ENCODE data around the gene NPHS1. TPM values are rescaled to one million over a fixed set of nuclear protein-coding genes. Genes with fewer than 3 reads are reported as not detected.
A peak's percentile ranks its signal among the peaks of the same experiment; 100 is the strongest.
"Not testable (repeated sequence)": the region's sequence is repeated elsewhere in the genome, so short reads cannot be mapped to it uniquely, and the experiment has no call there.

NPHS1 gene
- total RNA-seq, 1 experiment from 2014 or later: not detected

GRCh38 chr19:35812220-35813042, 39.9 kb downstream of the NPHS1 start, which contains the start of gene PRODH2:
Gene PRODH2 (minus strand): TSS chr19:35812845. CDS start chr19:35812805, 40 bp downstream.
- no peak for DNase-seq (ENCODE audit: low spot score)

GRCh38 chr19:35811317-35812219, 40.7 kb downstream of the NPHS1 start:
- DNase-seq (ENCODE audit: low spot score): no peak

- DNase-seq (ENCODE audit: low spot score): no peak
These were observed 44.7 kb downstream of the NPHS1 start for GRCh38 chr19:35807633-35808032.

- DNase-seq (ENCODE audit: low spot score): no peak
These were observed 45.7 kb downstream of the NPHS1 start for GRCh38 chr19:35806597-35806996.

- DNase-seq (ENCODE audit: low spot score): no peak
These were observed 46.7 kb downstream of the NPHS1 start for GRCh38 chr19:35805526-35806102.

GRCh38 chr19:35801828-35802227, 50.5 kb downstream of the NPHS1 start:
- no peak for DNase-seq (ENCODE audit: low spot score)

GRCh38 chr19:35797663-35798062, 54.6 kb downstream of the NPHS1 start:
- DNase-seq (ENCODE audit: low spot score): no peak

GRCh38 chr19:35796645-35797542, 55.4 kb downstream of the NPHS1 start:
- no peak for DNase-seq (ENCODE audit: low spot score)

- DNase-seq (ENCODE audit: low spot score): not testable (repeated sequence)
These were observed 56.7 kb downstream of the NPHS1 start for GRCh38 chr19:35795564-35795963.

GRCh38 chr19:35793381-35794165, 58.7 kb downstream of the NPHS1 start:
- peak; percentile 24 for DNase-seq (ENCODE audit: low spot score)

- DNase-seq (ENCODE audit: low spot score): no peak
These were observed 59.4 kb downstream of the NPHS1 start for GRCh38 chr19:35792888-35793287.

GRCh38 chr19:35792312-35792711, 60.0 kb downstream of the NPHS1 start:
- no peak for DNase-seq (ENCODE audit: low spot score)

- no peak for DNase-seq (ENCODE audit: low spot score)
These were observed 60.5 kb downstream of the NPHS1 start for GRCh38 chr19:35791814-35792279.

GRCh38 chr19:35790981-35791813, 61.1 kb downstream of the NPHS1 start:
- DNase-seq (ENCODE audit: low spot score): no peak

GRCh38 chr19:35789978-35790944, 62.0 kb downstream of the NPHS1 start:
- DNase-seq (ENCODE audit: low spot score): no peak

GRCh38 chr19:35789195-35789977, 62.9 kb downstream of the NPHS1 start:
- no peak for DNase-seq (ENCODE audit: low spot score)
